Keratinocyte (primary cell): ENCODE measurements around the gene ABCC6.
"Not testable (repeated sequence)": the region's sequence is repeated elsewhere in the genome, so short reads cannot be mapped to it uniquely, and the experiment has no call there.

Experiments
- EZH2 ChIP-seq: IDR thresholded peaks from one replicate; pipeline ENCODE4 v1.6.1; 2012; ENCODE audit warnings: inconsistent platforms, mild to moderate bottlenecking, low read length, moderate library complexity
- TF ChIP-seq, protein P1 (sequence below), 3 experiments: IDR thresholded peaks in 1 of 3; conservative IDR thresholded peaks in 1 of 3; optimal IDR thresholded peaks in 1 of 3; 2 replicates in 2 of 3; 3 replicates in 1 of 3; pipeline versions ENCODE3 to v1.5.1; 2011; ENCODE audit warnings: low read length in 3 of 3, mild to moderate bottlenecking in 3 of 3, moderate library complexity in 2 of 3, control low read depth in 1 of 3, inconsistent platforms in 1 of 3; ENCODE audit not compliant: insufficient read depth in 2 of 3; ENCODE audit errors: extremely low read depth in 1 of 3

DNA sequence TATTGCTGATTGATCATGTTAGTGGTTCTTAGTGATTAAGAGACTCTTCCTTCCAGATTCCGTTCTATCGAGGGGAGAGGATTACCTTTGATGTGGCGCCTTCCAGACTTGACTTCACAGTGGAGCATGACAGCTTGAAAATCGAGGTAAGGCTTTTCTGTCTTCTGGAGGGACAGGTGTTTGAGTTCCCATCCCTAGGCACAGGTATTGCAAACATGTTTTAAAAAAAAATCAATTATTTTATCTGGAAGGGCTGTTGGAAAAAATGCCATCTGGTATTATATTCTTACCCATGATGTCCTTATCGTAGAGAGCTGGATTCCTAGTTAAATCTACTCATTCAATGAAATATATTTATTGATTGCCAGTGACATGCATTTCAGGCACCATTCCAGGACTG lies 29.1 kb upstream of the ABCC6 start:
- TF ChIP-seq, protein P1, sequence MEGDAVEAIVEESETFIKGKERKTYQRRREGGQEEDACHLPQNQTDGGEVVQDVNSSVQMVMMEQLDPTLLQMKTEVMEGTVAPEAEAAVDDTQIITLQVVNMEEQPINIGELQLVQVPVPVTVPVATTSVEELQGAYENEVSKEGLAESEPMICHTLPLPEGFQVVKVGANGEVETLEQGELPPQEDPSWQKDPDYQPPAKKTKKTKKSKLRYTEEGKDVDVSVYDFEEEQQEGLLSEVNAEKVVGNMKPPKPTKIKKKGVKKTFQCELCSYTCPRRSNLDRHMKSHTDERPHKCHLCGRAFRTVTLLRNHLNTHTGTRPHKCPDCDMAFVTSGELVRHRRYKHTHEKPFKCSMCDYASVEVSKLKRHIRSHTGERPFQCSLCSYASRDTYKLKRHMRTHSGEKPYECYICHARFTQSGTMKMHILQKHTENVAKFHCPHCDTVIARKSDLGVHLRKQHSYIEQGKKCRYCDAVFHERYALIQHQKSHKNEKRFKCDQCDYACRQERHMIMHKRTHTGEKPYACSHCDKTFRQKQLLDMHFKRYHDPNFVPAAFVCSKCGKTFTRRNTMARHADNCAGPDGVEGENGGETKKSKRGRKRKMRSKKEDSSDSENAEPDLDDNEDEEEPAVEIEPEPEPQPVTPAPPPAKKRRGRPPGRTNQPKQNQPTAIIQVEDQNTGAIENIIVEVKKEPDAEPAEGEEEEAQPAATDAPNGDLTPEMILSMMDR (optimal IDR thresholded peaks at IDR 0.05 in 1 of 3, IDR thresholded peaks at IDR 0.05 in 1 of 3, conservative IDR thresholded peaks at IDR 0.05 in 1 of 3; ENCODE audit: extremely low read depth in 1 of 3, insufficient read depth in 2 of 3, low read length in 3 of 3), result not testable (repeated sequence)
- not testable (repeated sequence) for TF ChIP-seq EZH2
